Activated naive CD4-positive, alpha-beta T cell treated with anti-CD3 and anti-CD28 coated beads for 36 hours (primary cell): ENCODE data around the gene FAM83E. TPM values are rescaled to one million over a fixed set of nuclear protein-coding genes. Genes with fewer than 3 reads are reported as not detected.
A peak's percentile ranks its signal among the peaks of the same experiment; 100 is the strongest.
"Not testable (repeated sequence)": the region's sequence is repeated elsewhere in the genome, so short reads cannot be mapped to it uniquely, and the experiment has no call there.

Experiments used
- CTCF ChIA-PET: fragments of 350-600 bp; sonication (Branson Sonifier 250); formaldehyde crosslinking; loops from one replicate; lab custom pipeline; 2021; ENCODE audit warnings: antibody characterized with exemption; lab: Charles Lee
- DNase-seq: peaks from one replicate; pipeline ENCODE4 v3.0.0-alpha.2; 2020
- H3K27ac Mint-ChIP-seq: one replicate; pipeline ENCODE4 v1.8.0; 2021; ENCODE audit warnings: mild to moderate bottlenecking, mixed read lengths
- H3K27me3 Mint-ChIP-seq: one replicate; pipeline ENCODE4 v1.8.0; 2021; ENCODE audit warnings: low read depth, mixed read lengths
- H3K36me3 Mint-ChIP-seq: one replicate; pipeline ENCODE4 v1.8.0; 2021; ENCODE audit warnings: low read depth, mixed read lengths
- H3K4me1 Mint-ChIP-seq: one replicate; pipeline ENCODE4 v1.8.0; 2021; ENCODE audit warnings: low read depth, mixed read lengths
- H3K4me3 Mint-ChIP-seq: one replicate; pipeline ENCODE4 v1.8.0; 2021; ENCODE audit warnings: mild to moderate bottlenecking, moderate library complexity, mixed read lengths
- H3K9me3 Mint-ChIP-seq: one replicate; pipeline ENCODE4 v1.8.0; 2021; ENCODE audit warnings: mixed read lengths
- intact Hi-C: fragments of 100-400 bp; cut with micrococcal nuclease; formaldehyde crosslinking; loops from one replicate; pipeline ENCODE4 v1.15.1; 2023
- total RNA-seq, 2 experiments: library from RNA; stranded (reverse); gene quantifications; one replicate each; pipeline ENCODE4 v1.2.3, GENCODE V29; 2021

Gene FAM83E
- total RNA-seq: 1 to 10 TPM; 2.0 TPM

GRCh38 chr19:48614436-48615230 lies at the start of gene FAM83E:
Gene FAM83E, minus strand, starts transcription at chr19:48615076. Its CDS starts 1,704 bp downstream, at chr19:48613372.
- Mint-ChIP-seq H3K27me3 (no peaks in the 10 kb centered on the region), H3K4me1 (peaks cover 24% of the 10 kb centered on the region), H3K36me3 (peaks cover 45% of the 10 kb centered on the region)

GRCh38 chr19:48664476-48664875 lies 49.6 kb upstream of the FAM83E start:
- Mint-ChIP-seq H3K27ac (no peak overlapping the region), H3K27me3 (no peaks in the 10 kb centered on the region), H3K4me1 (peaks cover 8% of the 10 kb centered on the region), H3K9me3 (no peaks in the 10 kb centered on the region), H3K36me3 (no peaks in the 10 kb centered on the region), H3K4me3 (no peak overlapping the region)
- CTCF ChIA-PET: interaction anchor here (0.6 to 1.3 kb wide), 2 partner anchors 10 to 105 kb away, joined by 3 to 7 read pairs; no protein-coding TSS in a partner anchor
- intact Hi-C loops: no loop called here
- no peak for DNase-seq

More at GRCh38 chr19:48614436-48615230, at the start of gene FAM83E:
- peak within 1 kb of the TSS; percentile 39 for H3K4me3 Mint-ChIP-seq
- DNase-seq: no peak
- CTCF ChIA-PET: no interaction called here
- H3K9me3 Mint-ChIP-seq: no peaks in the 10 kb centered on the region
- peak within 1 kb of the TSS; percentile 50 for H3K27ac Mint-ChIP-seq
- intact Hi-C loops: no loop called here

- no peak for DNase-seq
- CTCF ChIA-PET: no interaction called here
- Mint-ChIP-seq H3K36me3 (no peaks in the 10 kb centered on the region), H3K27ac (no peak overlapping the region), H3K9me3 (no peaks in the 10 kb centered on the region), H3K4me1 (peaks cover 8% of the 10 kb centered on the region), H3K27me3 (no peaks in the 10 kb centered on the region), H3K4me3 (no peak overlapping the region)
- intact Hi-C loops: no loop called here
Observed at GRCh38 chr19:48663667-48664066, 48.8 kb upstream of the FAM83E start.

DNA sequence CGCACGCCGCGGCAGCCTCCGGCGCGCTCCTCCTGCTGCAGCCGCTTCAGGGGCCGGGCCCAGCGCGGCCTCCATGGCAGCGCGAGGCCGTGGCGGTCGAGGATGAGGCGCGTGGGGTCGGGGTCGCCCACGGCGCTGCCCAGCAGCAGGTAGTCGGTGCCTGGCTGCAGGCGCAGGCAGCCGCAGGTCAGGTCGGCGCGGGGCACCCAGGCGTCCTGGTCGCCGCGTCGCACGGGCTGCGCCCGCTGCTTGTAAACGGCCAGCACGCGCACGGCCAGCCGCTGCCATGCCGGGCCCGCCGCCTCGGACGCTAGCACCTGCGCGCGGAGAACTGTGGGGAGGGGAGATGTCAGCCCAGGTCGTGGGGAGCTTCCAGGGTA lies 46.8 kb upstream of the FAM83E start:
- H3K27ac Mint-ChIP-seq: no peak overlapping the region
- intact Hi-C loops: no loop called here

DNA sequence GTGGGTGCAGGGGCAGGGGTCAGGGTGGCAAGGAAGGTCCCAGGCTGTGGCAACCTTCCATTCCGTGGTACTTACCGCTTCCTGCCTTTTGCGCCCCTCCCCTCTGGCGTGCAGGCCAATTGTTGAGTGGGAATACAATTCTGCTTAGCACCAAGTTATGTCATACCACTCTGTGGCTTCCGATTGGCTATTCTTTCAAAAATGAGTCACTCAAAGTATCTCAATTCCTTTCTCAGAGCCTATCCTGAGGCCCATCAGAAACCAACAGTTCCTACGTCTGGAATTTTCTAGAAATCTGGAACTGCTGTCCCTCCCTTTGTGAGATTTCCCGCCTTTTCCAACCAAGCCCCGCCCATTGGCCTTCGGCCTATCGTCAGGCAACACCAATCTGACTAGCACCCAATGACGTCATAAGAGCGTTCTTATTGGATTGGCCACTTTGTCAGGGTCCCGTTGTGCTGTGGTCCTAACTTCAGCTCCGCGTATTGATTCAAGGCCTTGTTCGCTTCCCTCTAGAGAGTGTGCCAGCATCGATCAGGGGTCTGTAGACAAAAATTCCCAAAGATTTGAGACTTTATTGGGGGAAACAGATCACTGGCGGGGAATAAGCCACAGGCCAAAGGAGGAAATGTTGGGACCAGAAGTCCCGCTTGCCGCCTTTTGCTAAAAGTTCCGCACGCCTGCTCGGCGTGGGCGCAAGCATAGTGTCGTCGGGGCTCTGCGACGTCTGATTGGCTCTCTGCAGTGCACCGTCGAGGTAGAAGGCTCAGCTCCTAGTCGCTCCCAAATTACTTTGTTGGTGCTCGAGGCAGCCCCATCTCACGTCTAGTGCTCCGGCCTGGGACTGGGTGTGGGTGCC lies 46.2 kb upstream of the FAM83E start:
- peaks cover 8% of the 10 kb centered on the region for H3K4me1 Mint-ChIP-seq
- intact Hi-C loops: no loop called here
- H3K27ac Mint-ChIP-seq: peak overlapping the region; percentile 86
- H3K27me3 Mint-ChIP-seq: no peaks in the 10 kb centered on the region
- CTCF ChIA-PET: no interaction called here
- H3K36me3 Mint-ChIP-seq: no peaks in the 10 kb centered on the region
- peak; percentile 87 for DNase-seq
- H3K9me3 Mint-ChIP-seq: no peaks in the 10 kb centered on the region
- peak overlapping the region; percentile 38 for H3K4me3 Mint-ChIP-seq

More for the DNA sequence above, 46.8 kb upstream of the FAM83E start:
- peaks cover 8% of the 10 kb centered on the region for H3K4me1 Mint-ChIP-seq
- DNase-seq: no peak
- CTCF ChIA-PET: interaction anchor here (1.4 kb wide), 1 partner anchor 13 kb away, joined by 3 read pairs; no protein-coding TSS in a partner anchor
- H3K4me3 Mint-ChIP-seq: no peak overlapping the region
- no peaks in the 10 kb centered on the region for H3K9me3 Mint-ChIP-seq
- no peaks in the 10 kb centered on the region for H3K36me3 Mint-ChIP-seq
- no peaks in the 10 kb centered on the region for H3K27me3 Mint-ChIP-seq

DNA sequence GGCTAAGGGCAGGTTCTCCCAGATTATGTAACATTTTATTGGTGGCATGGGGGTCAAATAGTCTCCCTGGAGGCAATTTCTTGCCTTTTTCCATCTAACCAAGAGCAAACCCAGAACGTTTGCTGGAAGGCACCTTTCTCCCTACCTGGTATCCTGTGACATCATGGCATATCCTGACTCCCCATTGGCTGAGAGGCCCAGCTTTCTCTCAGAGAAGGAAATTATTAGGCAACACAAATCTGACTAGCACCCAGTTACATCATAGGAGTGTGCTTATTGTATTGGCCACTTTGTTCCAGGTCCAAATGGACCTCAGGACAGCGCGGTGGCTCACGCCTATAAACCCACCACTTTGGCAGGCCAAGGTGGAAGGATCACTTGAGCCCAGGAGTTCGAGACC lies 44.9 kb upstream of the FAM83E start:
- Mint-ChIP-seq H3K27ac (no peak overlapping the region), H3K36me3 (no peaks in the 10 kb centered on the region), H3K9me3 (no peaks in the 10 kb centered on the region), H3K27me3 (no peaks in the 10 kb centered on the region), H3K4me3 (no peak overlapping the region), H3K4me1 (peaks cover 8% of the 10 kb centered on the region)
- DNase-seq: no peak
- CTCF ChIA-PET: no interaction called here
- intact Hi-C loops: no loop called here

DNA sequence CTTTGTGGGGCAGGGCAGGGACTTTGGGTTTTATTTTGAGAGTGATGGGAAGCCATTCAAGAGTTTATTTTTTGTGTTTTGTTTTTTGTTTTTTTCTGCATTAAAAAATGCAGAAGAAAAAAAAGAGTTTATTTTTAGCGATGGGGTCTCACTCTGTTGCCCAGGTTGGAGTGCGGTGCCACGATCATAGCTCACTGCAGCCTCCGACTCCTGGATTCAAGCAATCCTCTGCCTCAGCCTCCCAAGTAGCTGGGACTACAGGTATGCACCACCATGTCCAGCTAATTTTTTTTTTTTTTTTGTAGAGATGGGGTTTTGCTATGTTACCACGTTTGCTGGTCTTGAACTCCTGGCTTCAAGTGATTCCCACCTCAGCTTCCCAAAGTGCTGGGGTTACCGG lies 43.6 kb upstream of the FAM83E start:
- CTCF ChIA-PET: no interaction called here
- no peak overlapping the region for H3K4me3 Mint-ChIP-seq
- H3K9me3 Mint-ChIP-seq: no peaks in the 10 kb centered on the region
- peaks cover 8% of the 10 kb centered on the region for H3K4me1 Mint-ChIP-seq
- H3K36me3 Mint-ChIP-seq: no peaks in the 10 kb centered on the region
- no peak for DNase-seq
- intact Hi-C loops: no loop called here
- H3K27ac Mint-ChIP-seq: no peak overlapping the region
- no peaks in the 10 kb centered on the region for H3K27me3 Mint-ChIP-seq

GRCh38 chr19:48657828-48658227 lies 43.0 kb upstream of the FAM83E start:
- H3K27me3 Mint-ChIP-seq, H3K9me3 Mint-ChIP-seq, DNase-seq, H3K4me3 Mint-ChIP-seq, H3K27ac Mint-ChIP-seq, H3K36me3 Mint-ChIP-seq, intact Hi-C loops, H3K4me1 Mint-ChIP-seq, CTCF ChIA-PET: not testable (repeated sequence)

- intact Hi-C loops: no loop called here
- Mint-ChIP-seq H3K27me3 (no peaks in the 10 kb centered on the region), H3K4me1 (peaks cover 10% of the 10 kb centered on the region), H3K9me3 (no peaks in the 10 kb centered on the region), H3K36me3 (no peaks in the 10 kb centered on the region), H3K4me3 (no peak overlapping the region), H3K27ac (no peak overlapping the region)
- DNase-seq: no peak
- CTCF ChIA-PET: no interaction called here
Observed at GRCh38 chr19:48656840-48657474, 42.1 kb upstream of the FAM83E start.

- Mint-ChIP-seq H3K36me3 (no peaks in the 10 kb centered on the region), H3K27ac (no peak overlapping the region), H3K27me3 (no peaks in the 10 kb centered on the region), H3K9me3 (no peaks in the 10 kb centered on the region), H3K4me1 (peaks cover 5% of the 10 kb centered on the region), H3K4me3 (no peak overlapping the region)
- intact Hi-C loops: no loop called here
- CTCF ChIA-PET: no interaction called here
- DNase-seq: no peak
Observed at GRCh38 chr19:48654299-48655059, 39.6 kb upstream of the FAM83E start.

DNA sequence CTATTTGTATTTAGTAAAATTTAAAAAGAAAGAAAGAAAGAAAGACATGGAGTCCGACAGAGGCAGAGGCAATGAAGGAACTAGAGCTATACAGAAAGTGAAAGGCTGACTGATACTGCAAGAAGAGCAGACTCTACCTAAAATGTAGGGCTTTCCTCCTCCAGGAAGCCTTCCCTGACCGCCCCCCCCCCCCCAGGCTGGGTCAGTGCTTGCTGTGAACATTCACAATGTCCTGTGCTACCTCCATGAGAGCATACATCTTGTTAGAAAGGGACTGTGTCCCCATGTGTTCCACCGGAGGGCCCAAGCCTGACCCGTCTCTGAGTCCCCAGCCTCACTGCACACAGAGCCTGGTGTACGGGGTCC lies 36.8 kb upstream of the FAM83E start:
- CTCF ChIA-PET: interaction anchor here (0.7 kb wide), 2 partner anchors 89 to 482 kb away, joined by 3 to 5 read pairs; no protein-coding TSS in a partner anchor
- Mint-ChIP-seq H3K27me3 (no peaks in the 10 kb centered on the region), H3K9me3 (no peaks in the 10 kb centered on the region), H3K36me3 (no peaks in the 10 kb centered on the region), H3K4me1 (peaks cover 19% of the 10 kb centered on the region), H3K4me3 (no peak overlapping the region), H3K27ac (no peak overlapping the region)
- intact Hi-C loops: no loop called here
- DNase-seq: no peak
